ENCODE results near the gene CAMTA1.

Gene CAMTA1

GRCh38 chr1:7045897-7046296 is 260.6 kb downstream of the CAMTA1 start:
- Histone ChIP-seq H3K4me2 (ENCODE audit: low read depth, low read length) (no peak overlapping the region), H3K27me3 (replicated peaks; ENCODE audit: insufficient read depth, low read length) (peaks cover 99% of the 10 kb centered on the region), H3K79me2 (ENCODE audit: low read length) (no peaks in the 10 kb centered on the region), H3K9ac (ENCODE audit: low read length) (no peak overlapping the region), H4K20me1 (ENCODE audit: insufficient read depth, low read length) (no peaks in the 10 kb centered on the region; the same call in 1 of the 2 replicates), H3K9me3 (replicated peaks; ENCODE audit: insufficient read depth, low read length) (no peaks in the 10 kb centered on the region), H3F3A (ENCODE audit: insufficient read depth, low read length) (no peaks in the 10 kb centered on the region), H2AFZ (ENCODE audit: low read length) (no peak overlapping the region), H3K27ac (ENCODE audit: low read length) (no peak overlapping the region), H3K4me3 (ENCODE audit: low read length) (no peak overlapping the region), H3K9me2 (replicated peaks; ENCODE audit: insufficient read depth, low read length) (no peaks in the 10 kb centered on the region), H3K4me1 (ENCODE audit: low read length) (no peaks in the 10 kb centered on the region), H3K36me3 (replicated peaks; ENCODE audit: insufficient read depth, low read length) (no peaks in the 10 kb centered on the region)
- no peak for DNase-seq
- no peak for TF ChIP-seq EZH2 (optimal IDR thresholded peaks at IDR 0.05; ENCODE audit: low read depth, low read length)
- no peak for TF ChIP-seq EZH2phosphoT487 (IDR thresholded peaks at IDR 0.05; ENCODE audit: low read length)

GRCh38 chr1:7046314-7046713 is 261.1 kb downstream of the CAMTA1 start:
- no peaks in the 10 kb centered on the region; the same call in 1 of the 2 replicates for H4K20me1 ChIP-seq (ENCODE audit: insufficient read depth, low read length)
- no peaks in the 10 kb centered on the region for H3K4me1 ChIP-seq (ENCODE audit: low read length)
- H3K36me3 ChIP-seq (replicated peaks; ENCODE audit: insufficient read depth, low read length): no peaks in the 10 kb centered on the region
- DNase-seq: no peak
- H2AFZ ChIP-seq (ENCODE audit: low read length): no peak overlapping the region
- TF ChIP-seq EZH2phosphoT487 (IDR thresholded peaks at IDR 0.05; ENCODE audit: low read length) (no peak), EZH2 (optimal IDR thresholded peaks at IDR 0.05; ENCODE audit: low read depth, low read length) (no peak), CTCF (IDR thresholded peaks at IDR 0.05; ENCODE audit: low read length) (no peak)
- H3K9me3 ChIP-seq (replicated peaks; ENCODE audit: insufficient read depth, low read length): no peaks in the 10 kb centered on the region
- H3K27me3 ChIP-seq (replicated peaks; ENCODE audit: insufficient read depth, low read length): peaks cover 99% of the 10 kb centered on the region
- H3K4me2 ChIP-seq (ENCODE audit: low read depth, low read length): no peak overlapping the region
- H3K9ac ChIP-seq (ENCODE audit: low read length): no peak overlapping the region
- H3K9me2 ChIP-seq (replicated peaks; ENCODE audit: insufficient read depth, low read length): no peaks in the 10 kb centered on the region
- H3K27ac ChIP-seq (ENCODE audit: low read length): no peak overlapping the region
- no peak overlapping the region for H3K4me3 ChIP-seq (ENCODE audit: low read length)
- no peaks in the 10 kb centered on the region for H3F3A ChIP-seq (ENCODE audit: insufficient read depth, low read length)
- no peaks in the 10 kb centered on the region for H3K79me2 ChIP-seq (ENCODE audit: low read length)

GRCh38 chr1:7046891-7047290 is 261.6 kb downstream of the CAMTA1 start:
- Histone ChIP-seq H3K27me3 (replicated peaks; ENCODE audit: insufficient read depth, low read length) (peaks cover 98% of the 10 kb centered on the region), H3K4me2 (ENCODE audit: low read depth, low read length) (no peak overlapping the region), H3K36me3 (replicated peaks; ENCODE audit: insufficient read depth, low read length) (no peaks in the 10 kb centered on the region), H3K9ac (ENCODE audit: low read length) (no peak overlapping the region), H3K27ac (ENCODE audit: low read length) (no peak overlapping the region), H3K4me1 (ENCODE audit: low read length) (no peaks in the 10 kb centered on the region), H3K4me3 (ENCODE audit: low read length) (no peak overlapping the region), H3K9me2 (replicated peaks; ENCODE audit: insufficient read depth, low read length) (no peaks in the 10 kb centered on the region), H4K20me1 (ENCODE audit: insufficient read depth, low read length) (no peaks in the 10 kb centered on the region; the same call in 1 of the 2 replicates), H2AFZ (ENCODE audit: low read length) (no peak overlapping the region), H3K9me3 (replicated peaks; ENCODE audit: insufficient read depth, low read length) (no peaks in the 10 kb centered on the region), H3F3A (ENCODE audit: insufficient read depth, low read length) (no peaks in the 10 kb centered on the region), H3K79me2 (ENCODE audit: low read length) (no peaks in the 10 kb centered on the region)
- no peak for DNase-seq
- TF ChIP-seq CTCF (IDR thresholded peaks at IDR 0.05; ENCODE audit: low read length): no peak

GRCh38 chr1:7047866-7048265 is 262.6 kb downstream of the CAMTA1 start:
- no peak overlapping the region for H3K9ac ChIP-seq (ENCODE audit: low read length)
- H3K4me1 ChIP-seq (ENCODE audit: low read length): no peaks in the 10 kb centered on the region
- no peaks in the 10 kb centered on the region for H3K9me2 ChIP-seq (replicated peaks; ENCODE audit: insufficient read depth, low read length)
- no peak overlapping the region for H3K4me3 ChIP-seq (ENCODE audit: low read length)
- no peak for TF ChIP-seq EZH2phosphoT487 (IDR thresholded peaks at IDR 0.05; ENCODE audit: low read length)
- no peak for TF ChIP-seq EZH2 (optimal IDR thresholded peaks at IDR 0.05; ENCODE audit: low read depth, low read length)
- TF ChIP-seq CTCF (IDR thresholded peaks at IDR 0.05; ENCODE audit: low read length): no peak
- no peaks in the 10 kb centered on the region for H3K36me3 ChIP-seq (replicated peaks; ENCODE audit: insufficient read depth, low read length)
- H3K27me3 ChIP-seq (replicated peaks; ENCODE audit: insufficient read depth, low read length): peaks cover 99% of the 10 kb centered on the region
- H3K9me3 ChIP-seq (replicated peaks; ENCODE audit: insufficient read depth, low read length): no peaks in the 10 kb centered on the region
- H3F3A ChIP-seq (ENCODE audit: insufficient read depth, low read length): no peaks in the 10 kb centered on the region
- no peak overlapping the region for H3K4me2 ChIP-seq (ENCODE audit: low read depth, low read length)
- no peaks in the 10 kb centered on the region; the same call in 1 of the 2 replicates for H4K20me1 ChIP-seq (ENCODE audit: insufficient read depth, low read length)
- H3K79me2 ChIP-seq (ENCODE audit: low read length): no peaks in the 10 kb centered on the region
- no peak for DNase-seq
- no peak overlapping the region for H2AFZ ChIP-seq (ENCODE audit: low read length)
- no peak overlapping the region for H3K27ac ChIP-seq (ENCODE audit: low read length)
